DMS53 (cell line): Measurements from ENCODE around the gene KRTAP9-1.
A peak's percentile ranks its signal among the peaks of the same experiment; 100 is the strongest.
"Not testable (repeated sequence)": the region's sequence is repeated elsewhere in the genome, so short reads cannot be mapped to it uniquely, and the experiment has no call there.

Source experiments
- DNase-seq: peaks from one replicate; lab custom pipeline; 2025; lab: John Stamatoyannopoulos, UW

The KRTAP9-1 gene

DNA sequence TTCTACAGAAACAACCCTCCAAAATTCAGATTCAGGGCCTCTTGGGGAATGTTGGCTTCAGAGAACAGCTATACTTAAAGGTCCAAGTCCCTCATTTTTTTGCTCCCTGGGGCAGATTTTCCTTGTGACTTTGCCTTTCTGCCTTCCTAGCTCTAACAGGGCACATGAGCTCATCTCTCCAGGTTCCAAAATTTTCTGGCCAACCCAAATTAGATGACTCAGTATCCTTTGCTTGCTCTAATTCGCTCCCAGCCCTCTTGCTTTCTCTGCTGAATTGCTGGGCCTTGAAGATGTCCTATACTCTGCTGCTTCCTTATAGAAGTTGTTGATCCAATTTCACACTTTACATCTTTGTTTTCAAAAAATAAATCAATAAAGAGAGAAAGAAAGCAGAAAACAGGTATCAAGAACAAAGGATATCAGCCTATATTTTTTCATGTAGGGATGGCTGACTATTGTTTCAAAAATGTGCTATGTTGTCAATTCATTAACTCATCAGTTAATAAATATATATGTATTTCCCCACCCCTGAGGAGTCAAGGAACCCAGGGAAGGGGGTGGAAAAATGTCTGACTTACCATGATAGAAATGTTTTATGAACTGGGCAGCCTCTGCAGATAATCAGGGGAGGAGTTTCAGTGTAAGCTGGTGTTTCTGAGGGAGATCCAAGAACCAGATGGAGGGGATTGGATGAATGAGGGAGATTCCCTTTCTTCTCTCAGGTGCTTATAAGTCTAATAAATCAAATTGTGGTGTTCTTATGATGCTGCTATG lies 10.7 kb upstream of the KRTAP9-1 start:
- no peak for DNase-seq

DNA sequence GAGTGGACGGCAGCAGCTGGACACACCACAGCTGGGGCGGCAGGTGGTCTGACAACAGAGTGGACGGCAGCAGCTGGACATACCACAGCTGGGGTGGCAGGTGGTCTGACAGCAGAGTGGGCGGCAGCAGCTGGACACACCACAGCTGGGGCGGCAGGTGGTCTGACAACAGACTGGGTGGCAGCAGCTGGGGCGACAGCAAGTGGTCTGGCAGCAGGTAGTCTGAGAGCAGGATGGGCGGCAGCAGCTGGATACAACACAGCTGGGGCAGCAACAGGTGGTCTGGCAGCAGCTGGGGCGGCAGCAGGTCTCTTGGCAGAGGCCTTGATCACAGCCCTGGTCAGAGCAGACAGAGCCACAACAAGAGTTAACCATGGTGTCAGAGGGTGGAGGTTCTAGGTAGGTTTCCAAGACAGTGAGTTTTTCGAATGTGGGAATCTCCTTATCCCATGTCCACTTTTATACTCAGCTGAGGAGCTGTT lies 5.2 kb upstream of the KRTAP9-1 start, which contains the start of gene KRTAP4-1:
TSS of gene KRTAP4-1 (minus strand) at position 432 of the 482 bp plus-strand sequence. CDS start at position 375, 57 bp downstream.
- DNase-seq = no peak

DNA sequence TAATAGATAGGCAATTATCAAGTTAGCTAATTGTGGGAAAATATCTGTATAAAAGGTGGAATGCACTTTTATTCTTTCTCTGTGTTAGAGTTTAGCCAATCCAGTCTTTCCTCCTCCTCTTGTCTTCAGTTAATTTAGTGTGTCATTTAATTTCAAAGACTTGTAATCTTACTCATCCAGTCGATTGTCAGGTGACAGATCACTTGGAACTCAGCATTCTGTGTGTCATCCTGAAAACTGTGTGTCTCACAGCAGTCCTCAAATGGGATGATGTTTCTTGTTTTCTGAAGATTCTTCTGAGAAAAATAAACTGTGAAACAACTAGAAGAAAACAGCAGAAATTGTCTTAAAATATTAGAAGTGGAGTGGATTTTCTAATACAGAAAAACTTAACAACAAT lies 4.7 kb upstream of the KRTAP9-1 start:
- DNase-seq = no peak

DNA sequence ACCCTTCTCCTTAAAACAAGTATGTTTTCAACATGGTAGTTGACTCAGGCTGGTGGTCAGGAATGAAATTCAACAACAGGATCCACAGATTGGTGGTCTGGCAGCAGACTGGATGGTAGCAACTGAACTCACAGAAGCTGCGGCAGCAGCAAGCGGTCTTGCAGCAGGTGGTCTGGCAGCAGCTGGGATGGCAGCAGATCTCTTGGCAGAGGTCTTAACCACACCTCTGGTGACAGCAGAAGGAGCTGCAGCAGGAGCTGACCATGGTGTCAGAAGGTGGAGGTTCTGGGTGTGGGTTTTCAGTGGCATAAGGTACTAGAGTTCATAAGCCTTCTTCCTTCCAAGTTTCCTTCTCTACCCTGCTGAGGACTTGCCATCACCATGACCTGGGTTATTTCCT lies 2.8 kb upstream of the KRTAP9-1 start:
- no peak for DNase-seq

DNA sequence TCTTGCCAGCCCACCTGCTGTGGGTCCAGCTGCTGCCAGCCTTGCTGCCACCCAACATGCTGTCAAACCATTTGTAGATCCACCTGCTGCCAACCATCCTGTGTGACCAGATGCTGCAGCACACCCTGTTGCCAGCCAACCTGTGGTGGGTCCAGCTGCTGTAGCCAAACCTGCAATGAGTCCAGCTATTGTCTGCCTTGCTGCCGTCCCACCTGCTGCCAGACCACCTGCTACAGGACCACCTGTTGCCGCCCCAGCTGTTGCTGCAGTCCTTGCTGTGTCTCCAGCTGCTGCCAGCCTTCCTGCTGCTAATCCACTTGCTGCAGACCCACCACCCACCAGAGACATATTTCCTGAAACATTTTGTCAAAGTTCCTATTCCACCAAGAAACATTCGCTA lies 641 bp downstream of the KRTAP9-1 start:
- DNase-seq = peak; percentile 20

DNA sequence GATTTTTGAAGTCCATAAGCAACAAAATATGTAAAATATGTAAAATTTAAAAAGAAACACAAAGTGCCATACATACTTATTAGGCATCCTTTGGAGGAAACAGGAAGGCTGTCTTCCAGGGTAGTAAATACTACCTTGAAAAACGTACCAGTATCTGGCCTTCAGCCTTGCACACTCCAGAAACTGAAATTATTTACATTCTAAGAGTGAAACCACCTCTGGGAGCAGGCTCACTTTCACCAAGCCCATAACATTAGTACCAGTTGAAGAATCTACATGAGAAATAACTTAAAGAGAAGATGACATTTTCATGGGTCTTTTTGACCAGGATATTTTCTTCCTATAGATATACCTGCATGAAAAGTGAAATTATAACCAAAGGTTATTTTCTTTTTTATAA lies 6.4 kb downstream of the KRTAP9-1 start:
- no peak for DNase-seq

DNA sequence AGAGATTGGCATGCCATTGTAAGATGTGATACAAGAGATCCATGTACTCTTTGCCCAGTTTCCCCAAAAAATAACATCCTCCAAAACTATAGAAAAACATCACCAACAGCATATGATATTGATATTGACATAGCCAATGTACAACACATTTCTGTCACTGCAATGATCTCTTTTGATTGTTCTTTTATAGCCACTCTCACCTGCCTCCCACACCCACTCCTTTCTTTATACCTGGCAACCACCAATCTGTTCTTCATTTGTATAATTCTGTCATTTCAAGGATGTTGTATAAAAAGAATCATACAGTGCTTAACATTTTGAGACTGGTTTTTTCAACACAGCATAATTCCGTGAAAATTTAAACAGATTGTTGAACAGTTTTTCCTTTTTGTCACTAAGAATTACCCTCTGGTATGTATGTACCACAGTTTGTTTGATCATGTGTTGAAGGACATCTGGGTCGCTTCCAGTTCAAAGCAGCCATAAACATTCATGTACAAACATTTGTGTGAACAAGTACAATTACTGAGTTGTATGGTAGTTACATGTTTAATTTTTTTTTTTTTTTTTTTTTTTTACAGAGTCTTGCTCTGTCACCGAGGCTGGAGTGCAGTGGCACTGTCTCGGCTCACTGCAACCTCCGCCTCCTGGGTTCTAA lies 9.9 kb downstream of the KRTAP9-1 start:
- DNase-seq = no peak

DNA sequence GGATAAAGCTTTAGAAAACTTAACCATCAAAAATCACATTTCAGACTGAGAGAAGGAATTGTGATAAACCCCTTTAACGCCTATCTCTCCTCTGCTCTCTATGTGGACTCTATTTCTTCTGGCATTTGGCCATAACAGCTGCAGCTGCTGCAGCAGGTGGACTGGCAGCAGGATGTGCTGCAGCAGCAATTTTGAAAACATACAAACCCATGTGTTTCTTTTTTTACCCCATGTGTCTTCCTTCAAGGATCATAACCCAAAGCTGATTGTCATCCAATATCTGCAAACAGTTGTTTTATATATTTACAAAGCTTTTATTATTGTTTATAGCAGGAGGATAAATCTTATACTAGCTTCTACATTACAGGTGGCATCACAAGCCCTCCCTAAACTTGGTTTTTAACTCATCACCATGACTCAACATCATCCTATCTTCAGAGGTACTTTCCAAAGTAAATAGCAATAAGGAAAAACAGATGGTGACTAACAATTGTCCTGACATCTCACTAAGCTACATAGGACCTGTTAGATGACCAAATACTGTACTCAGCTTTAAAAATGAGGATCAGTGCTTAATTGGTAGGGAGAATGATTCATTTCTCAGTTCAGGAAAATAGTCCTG lies 22.3 kb downstream of the KRTAP9-1 start:
- DNase-seq = peak; percentile 85

DNA sequence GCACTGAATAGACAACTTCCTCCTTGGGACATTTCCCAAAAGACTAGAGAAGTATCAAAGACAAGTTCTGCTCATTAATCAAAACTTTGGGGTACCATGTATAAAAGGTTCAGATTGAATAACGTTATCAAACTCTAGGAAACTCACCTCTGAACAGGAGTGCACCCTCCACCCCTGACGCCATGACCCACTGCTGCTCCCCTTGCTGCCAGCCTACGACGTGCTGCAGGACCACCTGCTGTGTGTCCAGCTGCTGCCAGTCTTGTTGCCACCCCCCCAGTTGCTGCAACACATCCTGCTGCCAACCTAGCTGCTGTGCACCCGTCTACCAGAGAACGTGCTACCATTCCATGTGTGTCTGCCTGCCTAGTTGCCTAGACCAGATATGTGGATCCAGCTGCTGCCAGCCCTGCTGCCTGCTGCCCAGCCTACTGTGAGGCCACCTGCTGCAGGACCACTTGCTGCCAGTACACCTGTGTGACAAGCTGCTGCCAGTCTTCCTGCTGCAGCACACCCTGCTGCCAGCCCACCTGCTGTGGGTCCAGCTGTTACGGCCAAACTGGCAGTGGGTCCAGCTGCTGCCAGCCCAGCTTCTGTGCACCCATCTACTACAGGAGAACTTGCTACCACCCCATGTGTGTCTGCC lies 23.0 kb downstream of the KRTAP9-1 start:
- DNase-seq = peak; percentile 91

DNA sequence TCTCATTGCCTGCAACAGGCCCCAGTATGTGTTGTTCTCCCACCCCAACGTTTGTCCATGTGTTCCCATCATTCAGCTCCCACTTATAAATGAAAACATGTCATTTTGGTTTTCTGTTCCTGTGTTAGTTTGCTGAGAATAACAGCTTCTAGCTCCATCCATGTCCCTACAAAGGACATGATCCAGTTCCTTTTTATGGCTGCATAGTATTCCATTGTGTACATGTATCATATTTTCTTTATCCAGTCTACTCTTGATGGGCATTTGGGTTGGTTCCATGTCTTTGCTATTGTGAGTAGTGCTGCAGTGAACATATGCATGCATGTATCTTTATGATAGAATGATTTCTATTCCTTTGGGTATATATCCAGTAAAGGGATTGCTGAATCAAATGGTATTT lies 26.0 kb downstream of the KRTAP9-1 start:
- DNase-seq = no peak

DNA sequence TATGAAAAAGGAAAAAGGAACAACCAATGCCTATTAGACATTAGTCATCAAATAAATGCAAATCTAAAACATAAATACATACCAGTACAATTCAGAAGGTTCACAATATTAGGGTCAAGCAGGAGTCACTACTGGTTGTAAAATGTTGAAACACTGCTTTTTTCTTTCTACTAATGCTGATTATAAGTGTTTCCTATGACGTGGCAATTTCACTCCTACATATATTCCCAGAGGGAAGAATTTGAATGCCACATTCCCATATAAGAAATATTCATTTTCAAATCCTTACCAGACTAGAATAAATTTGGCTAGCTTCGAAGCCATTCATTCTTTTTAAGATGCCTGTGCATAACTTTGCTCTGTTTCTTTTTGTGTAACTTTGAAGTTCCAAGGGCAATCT lies 34.1 kb downstream of the KRTAP9-1 start:
- no peak for DNase-seq

DNA sequence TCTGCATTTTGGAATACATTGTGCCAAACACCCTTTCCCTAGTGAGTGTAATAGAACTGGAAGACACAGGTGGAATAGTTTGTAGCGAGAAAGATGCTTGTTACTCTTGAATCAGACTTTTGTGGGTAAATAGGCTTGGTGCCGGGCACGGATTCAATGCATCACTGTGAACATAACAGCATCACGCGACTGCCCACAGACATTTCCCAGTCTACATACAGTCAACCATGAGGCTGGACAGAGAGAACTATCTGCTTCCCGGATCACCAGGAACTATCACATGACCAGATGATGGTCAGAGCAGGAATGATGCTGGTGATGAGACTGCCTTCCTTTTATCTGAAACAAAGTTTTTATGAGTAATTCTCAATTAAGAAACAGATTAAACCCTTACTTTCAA lies 36.4 kb downstream of the KRTAP9-1 start:
- no peak for DNase-seq

DNA sequence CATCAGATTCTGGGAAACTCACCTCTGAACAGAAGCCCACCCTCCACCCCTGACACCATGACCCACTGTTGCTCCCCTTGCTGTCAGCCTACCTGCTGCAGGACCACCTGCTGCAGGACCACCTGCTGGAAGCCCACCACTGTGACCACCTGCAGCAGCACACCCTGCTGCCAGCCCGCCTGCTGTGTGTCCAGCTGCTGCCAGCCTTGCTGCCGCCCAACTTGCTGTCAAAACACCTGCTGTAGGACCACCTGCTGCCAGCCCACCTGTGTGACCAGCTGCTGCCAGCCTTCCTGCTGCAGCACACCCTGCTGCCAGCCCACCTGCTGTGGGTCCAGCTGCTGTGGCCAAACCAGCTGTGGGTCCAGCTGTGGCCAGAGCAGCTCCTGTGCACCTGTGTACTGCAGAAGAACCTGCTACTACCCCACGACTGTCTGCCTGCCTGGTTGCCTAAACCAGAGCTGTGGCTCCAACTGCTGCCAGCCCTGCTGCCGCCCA lies 37.0 kb downstream of the KRTAP9-1 start, which contains the start of gene KRTAP9-2:
TSS of gene KRTAP9-2 (plus strand) at position 51 of the 498 bp plus-strand sequence. CDS start at position 58, 7 bp downstream.
- not testable (repeated sequence) for DNase-seq

DNA sequence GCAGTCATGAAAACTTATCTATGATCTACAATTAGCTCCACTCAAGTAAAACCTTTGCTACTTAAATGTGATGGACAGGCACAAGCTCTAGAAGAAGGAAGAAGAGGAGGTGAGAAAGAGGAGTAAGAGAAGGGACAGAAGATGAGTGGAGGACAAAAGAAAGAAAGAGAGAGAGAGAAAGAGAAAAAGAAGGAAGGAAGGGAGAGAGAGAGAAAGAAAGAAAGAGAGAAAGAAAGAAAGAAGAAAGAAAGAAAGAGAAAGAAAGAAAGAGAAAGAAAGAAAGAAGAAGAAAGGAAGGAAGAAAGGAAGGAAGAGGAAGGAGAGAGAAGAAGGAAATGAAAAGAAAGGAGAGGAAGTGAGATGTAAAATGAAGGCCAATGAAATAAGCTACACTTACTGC lies 40.4 kb downstream of the KRTAP9-1 start:
- no peak for DNase-seq

DNA sequence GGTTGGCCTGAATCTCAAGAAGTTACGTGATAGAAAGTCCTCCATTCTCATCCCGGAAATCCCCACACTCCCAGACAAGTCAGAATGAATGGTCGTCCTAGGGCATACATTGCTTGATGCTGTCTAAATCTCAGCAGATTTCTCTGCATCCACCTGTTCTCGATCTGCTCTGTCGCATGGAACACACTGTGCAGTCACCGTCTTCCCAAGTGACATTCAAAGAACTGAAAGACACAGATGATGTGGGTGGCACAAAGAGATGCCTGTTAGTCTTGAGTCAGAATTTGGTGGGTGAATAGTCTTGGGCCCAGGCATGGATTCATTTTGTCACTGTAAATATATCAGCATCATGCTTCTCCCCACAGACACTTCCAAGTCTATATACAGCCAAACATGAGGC lies 42.0 kb downstream of the KRTAP9-1 start:
- DNase-seq = no peak

DNA sequence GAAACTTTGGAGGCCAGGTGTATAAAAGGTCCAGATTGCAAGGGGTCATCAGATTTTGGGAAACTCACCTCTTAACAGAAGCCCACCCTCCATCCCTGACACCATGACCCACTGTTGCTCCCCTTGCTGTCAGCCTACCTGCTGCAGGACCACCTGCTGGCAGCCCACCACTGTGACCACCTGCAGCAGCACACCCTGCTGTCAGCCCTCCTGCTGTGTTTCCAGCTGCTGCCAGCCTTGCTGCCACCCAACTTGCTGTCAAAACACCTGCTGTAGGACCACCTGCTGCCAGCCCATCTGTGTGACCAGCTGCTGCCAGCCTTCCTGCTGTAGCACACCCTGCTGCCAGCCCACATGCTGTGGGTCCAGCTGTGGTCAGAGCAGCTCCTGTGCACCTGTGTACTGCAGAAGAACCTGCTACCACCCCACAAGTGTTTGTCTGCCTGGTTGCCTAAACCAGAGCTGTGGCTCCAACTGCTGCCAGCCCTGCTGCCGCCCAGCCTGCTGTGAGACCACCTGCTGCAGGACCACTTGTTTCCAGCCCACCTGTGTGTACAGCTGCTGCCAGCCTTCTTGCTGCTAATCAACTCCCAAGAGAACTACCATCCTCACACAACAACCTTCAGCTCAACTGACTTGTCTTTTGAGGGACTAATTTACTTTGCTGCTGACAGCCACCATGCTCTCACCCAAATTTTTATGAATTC lies 42.9 kb downstream of the KRTAP9-1 start, which contains the start of gene KRTAP9-3:
TSS of gene KRTAP9-3 (plus strand) at position 51 of the 707 bp plus-strand sequence. CDS start at position 104, 53 bp downstream.
- peak; percentile 52 for DNase-seq

DNA sequence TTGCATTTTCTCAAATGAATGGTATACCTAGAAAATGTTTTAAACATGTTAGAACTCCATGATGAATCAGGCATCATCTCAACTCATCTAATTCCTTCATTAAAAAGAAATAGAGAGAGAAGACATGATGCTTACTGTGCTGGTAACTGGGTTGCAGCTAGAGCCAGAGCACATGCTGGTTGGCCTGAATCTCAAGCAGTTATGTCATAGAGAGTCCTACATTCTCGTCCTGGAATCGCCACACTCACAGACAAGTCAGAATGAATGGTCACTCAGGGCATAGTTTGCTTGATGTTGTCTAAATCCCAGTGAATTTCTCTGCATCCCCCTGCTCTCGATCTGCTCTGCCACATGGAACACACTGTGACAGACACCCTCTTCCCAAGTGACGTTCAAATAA lies 47.4 kb downstream of the KRTAP9-1 start:
- DNase-seq = not testable (repeated sequence)

DNA sequence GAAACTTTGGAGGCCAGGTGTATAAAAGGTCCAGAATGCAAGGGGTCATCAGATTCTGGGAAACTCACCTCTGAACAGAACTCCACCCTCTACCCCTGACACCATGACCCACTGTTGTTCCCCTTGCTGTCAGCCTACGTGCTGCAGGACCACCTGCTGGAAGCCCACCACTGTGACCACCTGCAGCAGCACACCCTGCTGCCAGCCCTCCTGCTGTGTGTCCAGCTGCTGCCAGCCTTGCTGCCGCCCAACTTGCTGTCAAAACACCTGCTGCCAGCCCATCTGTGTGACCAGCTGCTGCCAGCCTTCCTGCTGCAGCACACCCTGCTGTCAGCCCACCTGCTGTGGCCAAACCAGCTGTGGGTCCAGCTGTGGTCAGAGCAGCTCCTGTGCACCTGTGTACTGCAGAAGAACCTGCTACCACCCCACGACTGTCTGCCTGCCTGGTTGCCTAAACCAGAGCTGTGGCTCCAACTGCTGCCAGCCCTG lies 48.3 kb downstream of the KRTAP9-1 start, which contains the start of gene KRTAP9-8:
TSS of gene KRTAP9-8 (plus strand) at position 51 of the 489 bp plus-strand sequence. CDS start at position 104, 53 bp downstream.
- peak; percentile 52 for DNase-seq
